ENCODE measurements around the gene ARHGEF17.
A peak's percentile ranks its signal among the peaks of the same experiment; 100 is the strongest.

Gene ARHGEF17

DNA sequence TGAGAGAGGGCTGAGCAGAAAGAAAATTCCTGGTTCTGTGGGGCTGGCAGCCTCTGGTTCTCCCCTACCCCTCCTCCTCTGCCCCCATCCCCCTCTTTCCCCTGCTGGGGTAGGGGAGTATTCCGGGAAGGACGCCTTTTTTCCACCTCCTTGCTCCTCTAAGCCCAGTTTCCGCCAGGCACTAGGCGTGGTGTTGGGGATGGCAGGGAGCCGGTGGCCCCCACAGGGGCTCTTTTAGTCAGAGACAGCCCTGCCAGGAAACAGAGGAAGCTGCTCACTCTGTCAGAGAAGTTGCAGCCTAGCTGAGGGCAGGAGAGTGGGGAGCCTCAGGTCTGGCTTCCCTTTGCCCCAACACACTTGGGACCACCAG is 15.6 kb upstream of the ARHGEF17 start:
- DNase-seq (ENCODE audit: low read depth in 2 of 2, low spot score in 1 of 2): no peak

GRCh38 chr11:73293356-73293936 is 14.6 kb upstream of the ARHGEF17 start:
- no peak for DNase-seq (ENCODE audit: low read depth in 2 of 2, low spot score in 1 of 2)

GRCh38 chr11:73294604-73295003 is 13.5 kb upstream of the ARHGEF17 start:
- no peak for DNase-seq (ENCODE audit: low read depth in 2 of 2, low spot score in 1 of 2)

GRCh38 chr11:73295241-73295995 is 12.7 kb upstream of the ARHGEF17 start:
- peak; percentile 44 to 65 for DNase-seq (ENCODE audit: low read depth in 2 of 2, low spot score in 1 of 2)

DNA sequence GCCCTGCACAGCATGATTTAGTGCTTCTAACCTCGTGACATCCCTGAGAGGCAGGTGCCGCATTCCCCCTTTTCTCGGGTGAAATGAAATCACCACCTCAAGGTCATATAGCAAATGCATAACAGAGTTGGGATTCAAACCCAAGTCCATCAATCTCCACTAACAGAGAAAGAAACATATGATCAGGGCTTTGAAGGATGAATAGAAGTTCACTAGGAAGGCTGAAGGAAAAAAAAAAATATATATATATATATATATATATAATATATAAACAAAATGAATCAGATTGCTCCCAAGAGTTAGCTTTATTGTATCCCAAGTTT is 12.1 kb upstream of the ARHGEF17 start:
- DNase-seq (ENCODE audit: low read depth in 2 of 2, low spot score in 1 of 2): no peak

DNA sequence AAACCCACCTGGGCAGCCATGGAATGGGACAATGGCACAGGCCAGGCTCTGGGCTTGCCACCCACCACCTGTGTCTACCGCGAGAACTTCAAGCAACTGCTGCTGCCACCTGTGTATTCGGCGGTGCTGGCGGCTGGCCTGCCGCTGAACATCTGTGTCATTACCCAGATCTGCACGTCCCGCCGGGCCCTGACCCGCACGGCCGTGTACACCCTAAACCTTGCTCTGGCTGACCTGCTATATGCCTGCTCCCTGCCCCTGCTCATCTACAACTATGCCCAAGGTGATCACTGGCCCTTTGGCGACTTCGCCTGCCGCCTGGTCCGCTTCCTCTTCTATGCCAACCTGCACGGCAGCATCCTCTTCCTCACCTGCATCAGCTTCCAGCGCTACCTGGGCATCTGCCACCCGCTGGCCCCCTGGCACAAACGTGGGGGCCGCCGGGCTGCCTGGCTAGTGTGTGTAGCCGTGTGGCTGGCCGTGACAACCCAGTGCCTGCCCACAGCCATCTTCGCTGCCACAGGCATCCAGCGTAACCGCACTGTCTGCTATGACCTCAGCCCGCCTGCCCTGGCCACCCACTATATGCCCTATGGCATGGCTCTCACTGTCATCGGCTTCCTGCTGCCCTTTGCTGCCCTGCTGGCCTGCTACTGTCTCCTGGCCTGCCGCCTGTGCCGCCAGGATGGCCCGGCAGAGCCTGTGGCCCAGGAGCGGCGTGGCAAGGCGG is 11.4 kb upstream of the ARHGEF17 start:
- no peak for DNase-seq (ENCODE audit: low read depth in 2 of 2, low spot score in 1 of 2)

DNA sequence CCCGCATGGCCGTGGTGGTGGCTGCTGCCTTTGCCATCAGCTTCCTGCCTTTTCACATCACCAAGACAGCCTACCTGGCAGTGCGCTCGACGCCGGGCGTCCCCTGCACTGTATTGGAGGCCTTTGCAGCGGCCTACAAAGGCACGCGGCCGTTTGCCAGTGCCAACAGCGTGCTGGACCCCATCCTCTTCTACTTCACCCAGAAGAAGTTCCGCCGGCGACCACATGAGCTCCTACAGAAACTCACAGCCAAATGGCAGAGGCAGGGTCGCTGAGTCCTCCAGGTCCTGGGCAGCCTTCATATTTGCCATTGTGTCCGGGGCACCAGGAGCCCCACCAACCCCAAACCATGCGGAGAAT is 10.9 kb upstream of the ARHGEF17 start:
- no peak for DNase-seq (ENCODE audit: low read depth in 2 of 2, low spot score in 1 of 2)

- DNase-seq (ENCODE audit: low read depth in 2 of 2, low spot score in 1 of 2): no peak
Observed at GRCh38 chr11:73297702-73298101, 10.4 kb upstream of the ARHGEF17 start.

- DNase-seq (ENCODE audit: low read depth in 2 of 2, low spot score in 1 of 2): no peak
Observed at GRCh38 chr11:73298233-73298632, 9.8 kb upstream of the ARHGEF17 start.

GRCh38 chr11:73299751-73300150 is 8.3 kb upstream of the ARHGEF17 start:
- no peak for DNase-seq (ENCODE audit: low read depth in 2 of 2, low spot score in 1 of 2)

DNA sequence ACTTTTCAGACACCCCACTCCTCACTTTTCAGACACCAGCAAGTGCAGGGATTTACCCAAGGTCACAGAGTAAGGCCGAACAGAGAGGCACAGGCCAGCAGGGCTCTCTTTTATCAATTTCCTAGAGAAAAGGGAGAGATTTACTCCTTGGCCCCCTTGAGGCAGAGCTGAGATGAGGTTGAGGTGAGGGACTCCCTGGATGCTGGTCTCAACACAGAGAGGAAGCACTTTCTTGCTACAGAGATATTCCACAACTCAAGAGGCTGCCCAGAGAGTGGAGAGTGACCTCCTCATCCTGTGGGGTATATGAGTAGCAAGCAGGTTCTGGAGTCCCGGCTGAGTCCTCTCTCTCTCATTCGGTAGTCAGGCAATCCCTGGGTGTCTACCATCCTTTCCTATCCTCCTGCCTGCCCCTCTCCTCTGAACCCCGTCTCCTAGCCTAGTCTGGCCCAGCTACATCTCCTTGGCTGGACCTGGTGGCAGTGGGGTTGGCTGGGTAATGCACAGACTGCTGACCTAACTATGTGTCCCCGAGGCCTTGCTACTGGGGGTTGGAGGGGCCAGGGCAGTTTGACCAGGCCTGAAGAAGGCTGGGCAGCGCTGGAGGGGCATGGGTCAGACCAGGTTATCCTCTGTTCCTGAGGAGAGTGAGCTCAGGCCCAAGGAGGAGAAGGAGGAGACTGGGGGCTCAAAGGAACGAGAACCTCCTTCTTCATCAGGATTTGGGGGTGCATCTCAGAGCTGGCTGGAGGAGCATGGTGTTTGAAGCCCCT is 1.8 kb upstream of the ARHGEF17 start:
- no peak for DNase-seq (ENCODE audit: low read depth in 2 of 2, low spot score in 1 of 2)

- DNase-seq (ENCODE audit: low read depth in 2 of 2, low spot score in 1 of 2): no peak
Observed at GRCh38 chr11:73306977-73307322, 1.1 kb upstream of the ARHGEF17 start.

GRCh38 chr11:73307323-73308002 is 613 bp upstream of the ARHGEF17 start:
- DNase-seq (ENCODE audit: low read depth in 2 of 2, low spot score in 1 of 2): peak; percentile 75 to 92

- no peak for DNase-seq (ENCODE audit: low read depth in 2 of 2, low spot score in 1 of 2)
Observed at GRCh38 chr11:73308961-73309919, 1.2 kb downstream of the ARHGEF17 start.

DNA sequence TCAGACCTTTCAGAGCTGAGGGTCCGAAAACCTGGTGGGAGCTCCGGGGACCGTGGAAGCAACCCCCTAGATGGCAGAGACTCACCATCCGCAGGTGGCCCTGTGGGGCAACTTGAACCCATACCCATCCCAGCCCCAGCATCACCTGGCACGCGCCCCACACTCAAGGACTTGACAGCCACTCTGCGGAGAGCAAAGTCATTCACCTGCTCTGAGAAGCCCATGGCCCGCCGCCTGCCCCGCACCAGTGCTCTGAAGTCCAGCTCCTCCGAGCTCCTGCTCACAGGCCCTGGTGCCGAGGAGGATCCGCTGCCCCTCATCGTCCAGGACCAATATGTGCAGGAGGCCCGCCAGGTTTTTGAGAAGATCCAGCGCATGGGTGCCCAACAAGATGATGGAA is 2.0 kb downstream of the ARHGEF17 start:
- no peak for DNase-seq (ENCODE audit: low read depth in 2 of 2, low spot score in 1 of 2)

- no peak for DNase-seq (ENCODE audit: low read depth in 2 of 2, low spot score in 1 of 2)
Observed at GRCh38 chr11:73310661-73311393, 2.8 kb downstream of the ARHGEF17 start.

- no peak for DNase-seq (ENCODE audit: low read depth in 2 of 2, low spot score in 1 of 2)
Observed at GRCh38 chr11:73311394-73311869, 3.4 kb downstream of the ARHGEF17 start.

DNA sequence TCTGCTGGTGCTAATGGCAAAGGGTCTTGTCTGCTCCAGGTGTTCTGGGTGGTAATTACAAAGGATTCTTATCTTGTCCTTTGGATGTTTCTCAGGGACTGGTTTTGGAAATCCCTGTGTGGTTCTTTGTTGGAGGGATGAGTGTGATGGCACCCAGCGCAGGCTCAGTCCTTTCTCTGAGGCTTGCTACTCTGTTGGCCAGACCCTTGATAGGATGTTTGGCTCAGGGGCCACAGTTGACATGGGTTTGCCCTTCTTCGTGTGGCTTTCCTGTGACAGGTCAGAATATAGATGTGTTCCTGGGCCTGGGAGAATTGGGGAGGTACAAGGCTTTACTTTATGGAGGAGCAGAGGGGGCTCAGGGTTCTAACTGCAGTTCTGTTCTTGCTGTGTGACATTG is 4.0 kb downstream of the ARHGEF17 start:
- no peak for DNase-seq (ENCODE audit: low read depth in 2 of 2, low spot score in 1 of 2)

GRCh38 chr11:73312851-73313327 is 4.8 kb downstream of the ARHGEF17 start:
- no peak for DNase-seq (ENCODE audit: low read depth in 2 of 2, low spot score in 1 of 2)

Measured in stimulated activated CD8-positive, alpha-beta memory T cell treated with anti-CD3 and anti-CD28 coated beads, Interleukin-4, amount 100 ng/mL, for 4 hours (primary cell).